Effector memory CD4-positive, alpha-beta T cell (primary cell): ENCODE measurements around the gene CCDC83.
"Not testable (repeated sequence)": the region's sequence is repeated elsewhere in the genome, so short reads cannot be mapped to it uniquely, and the experiment has no call there.

Source experiments
- DNase-seq, 3 donors: peaks; one replicate each; pipeline ENCODE4 v3.0.0-alpha.2; 2020
- H3K27ac ChIP-seq: 2 replicates; pipeline ENCODE4 v1.7.0; 2013; ENCODE audit warnings: mild to moderate bottlenecking, low read length, moderate library complexity; ENCODE audit not compliant: insufficient read depth, poor library complexity, severe bottlenecking
- H3K27me3 ChIP-seq: replicated peaks from 2 replicates; pipeline ENCODE4 v1.7.0; 2013; ENCODE audit warnings: mild to moderate bottlenecking, low read length; ENCODE audit not compliant: insufficient read depth, control insufficient read depth, poor library complexity, severe bottlenecking
- H3K36me3 ChIP-seq: 2 replicates; pipeline ENCODE4 v1.7.0; 2013; ENCODE audit warnings: mild to moderate bottlenecking, low read length, moderate library complexity; ENCODE audit not compliant: control insufficient read depth, insufficient read depth
- H3K4me1 ChIP-seq: 2 replicates; pipeline ENCODE4 v1.7.0; 2013; ENCODE audit warnings: low read length, mild to moderate bottlenecking; ENCODE audit not compliant: control insufficient read depth, insufficient read depth, poor library complexity, severe bottlenecking
- H3K4me3 ChIP-seq: 2 replicates; pipeline ENCODE4 v1.7.0; 2013; ENCODE audit warnings: low read length, low read depth, mild to moderate bottlenecking; ENCODE audit not compliant: insufficient read depth, poor library complexity, severe bottlenecking
- H3K9me3 ChIP-seq: 2 replicates; pipeline ENCODE4 v1.7.0; 2013; ENCODE audit warnings: mild to moderate bottlenecking, low read length, moderate library complexity; ENCODE audit not compliant: control insufficient read depth

The CCDC83 gene

GRCh38 chr11:85947431-85948272 lies 92.5 kb downstream of the CCDC83 start:
- H3K4me1 ChIP-seq: no peaks in the 10 kb centered on the region
- H3K4me3 ChIP-seq: no peak overlapping the region
- DNase-seq: no peak
- H3K27me3 ChIP-seq: no peaks in the 10 kb centered on the region
- H3K27ac ChIP-seq: no peak overlapping the region
- no peaks in the 10 kb centered on the region for H3K36me3 ChIP-seq
- H3K9me3 ChIP-seq: peaks cover 5% of the 10 kb centered on the region

GRCh38 chr11:85948884-85949283 lies 93.7 kb downstream of the CCDC83 start:
- no peaks in the 10 kb centered on the region for H3K36me3 ChIP-seq
- no peak for DNase-seq
- no peak overlapping the region for H3K27ac ChIP-seq
- peaks cover 8% of the 10 kb centered on the region for H3K9me3 ChIP-seq
- no peaks in the 10 kb centered on the region for H3K27me3 ChIP-seq
- no peaks in the 10 kb centered on the region for H3K4me1 ChIP-seq
- no peak overlapping the region for H3K4me3 ChIP-seq

GRCh38 chr11:85949798-85950197 lies 94.6 kb downstream of the CCDC83 start:
- Histone ChIP-seq H3K36me3 (peaks cover 6% of the 10 kb centered on the region), H3K9me3 (peaks cover 8% of the 10 kb centered on the region), H3K27ac (no peak overlapping the region), H3K4me3 (no peak overlapping the region), H3K27me3 (no peaks in the 10 kb centered on the region), H3K4me1 (no peaks in the 10 kb centered on the region)
- DNase-seq: no peak

- H3K9me3 ChIP-seq: peaks cover 4% of the 10 kb centered on the region
- no peak overlapping the region for H3K27ac ChIP-seq
- H3K4me1 ChIP-seq: no peaks in the 10 kb centered on the region
- no peak for DNase-seq
- peaks cover 7% of the 10 kb centered on the region for H3K36me3 ChIP-seq
- no peaks in the 10 kb centered on the region for H3K27me3 ChIP-seq
- no peak overlapping the region for H3K4me3 ChIP-seq
Observed at GRCh38 chr11:85950317-85951048, 95.3 kb downstream of the CCDC83 start.

GRCh38 chr11:85951049-85951405 lies 95.8 kb downstream of the CCDC83 start:
- H3K9me3 ChIP-seq: peaks cover 4% of the 10 kb centered on the region
- H3K27ac ChIP-seq: no peak overlapping the region
- H3K4me1 ChIP-seq: no peaks in the 10 kb centered on the region
- no peak overlapping the region for H3K4me3 ChIP-seq
- no peak for DNase-seq
- peaks cover 12% of the 10 kb centered on the region for H3K36me3 ChIP-seq
- H3K27me3 ChIP-seq: no peaks in the 10 kb centered on the region

GRCh38 chr11:85951428-85952107 lies 96.4 kb downstream of the CCDC83 start:
- H3K4me3 ChIP-seq: no peak overlapping the region
- H3K27ac ChIP-seq: no peak overlapping the region
- no peak for DNase-seq
- peaks cover 17% of the 10 kb centered on the region for H3K36me3 ChIP-seq
- H3K4me1 ChIP-seq: no peaks in the 10 kb centered on the region
- peaks cover 4% of the 10 kb centered on the region for H3K9me3 ChIP-seq
- no peaks in the 10 kb centered on the region for H3K27me3 ChIP-seq

GRCh38 chr11:85952108-85952485 lies 96.9 kb downstream of the CCDC83 start:
- not testable (repeated sequence) for H3K27ac ChIP-seq, DNase-seq, H3K27me3 ChIP-seq, H3K4me3 ChIP-seq, H3K4me1 ChIP-seq, H3K9me3 ChIP-seq
- H3K36me3 ChIP-seq: peaks cover 19% of the 10 kb centered on the region

- DNase-seq: no peak
- Histone ChIP-seq H3K27me3 (no peaks in the 10 kb centered on the region), H3K27ac (no peak overlapping the region), H3K36me3 (peaks cover 29% of the 10 kb centered on the region), H3K4me1 (no peaks in the 10 kb centered on the region), H3K9me3 (peaks cover 4% of the 10 kb centered on the region), H3K4me3 (no peak overlapping the region)
Observed at GRCh38 chr11:85953491-85954143, 98.4 kb downstream of the CCDC83 start.

GRCh38 chr11:85955531-85955930 lies 100.3 kb downstream of the CCDC83 start:
- H3K36me3 ChIP-seq: peaks cover 33% of the 10 kb centered on the region

More at GRCh38 chr11:85955531-85955930, 100.3 kb downstream of the CCDC83 start:
- Histone ChIP-seq H3K27ac (no peak overlapping the region), H3K4me1 (no peaks in the 10 kb centered on the region), H3K27me3 (no peaks in the 10 kb centered on the region), H3K9me3 (peaks cover 4% of the 10 kb centered on the region), H3K4me3 (no peak overlapping the region)
- DNase-seq: no peak
